GM18951 (cell line): ENCODE results near the gene DUSP10.

Experiments
- POLR2A ChIP-seq: IDR thresholded peaks from 4 replicates; pipeline ENCODE4 v1.6.1; 2011; ENCODE audit warnings: mild to moderate bottlenecking; ENCODE audit not compliant: insufficient read length, insufficient read depth; ENCODE audit errors: extremely low read depth
- in situ Hi-C: fragments of 300-500 bp; cut with MboI; formaldehyde crosslinking; loops from one replicate; pipeline ENCODE4 v1.12.0; 2022; ENCODE audit warnings: low sequenced_read_pairs, mixed read lengths, inconsistent platforms; ENCODE audit not compliant: unreplicated experiment

Gene DUSP10

GRCh38 chr1:221741703-221742554 lies at the start of gene DUSP10:
TSS of gene DUSP10 (minus strand) at chr1:221742089. CDS start at chr1:221739744, 2,345 bp downstream.
- in situ Hi-C loops: no loop called here
- peak; percentile 73 for TF ChIP-seq POLR2A

DNA sequence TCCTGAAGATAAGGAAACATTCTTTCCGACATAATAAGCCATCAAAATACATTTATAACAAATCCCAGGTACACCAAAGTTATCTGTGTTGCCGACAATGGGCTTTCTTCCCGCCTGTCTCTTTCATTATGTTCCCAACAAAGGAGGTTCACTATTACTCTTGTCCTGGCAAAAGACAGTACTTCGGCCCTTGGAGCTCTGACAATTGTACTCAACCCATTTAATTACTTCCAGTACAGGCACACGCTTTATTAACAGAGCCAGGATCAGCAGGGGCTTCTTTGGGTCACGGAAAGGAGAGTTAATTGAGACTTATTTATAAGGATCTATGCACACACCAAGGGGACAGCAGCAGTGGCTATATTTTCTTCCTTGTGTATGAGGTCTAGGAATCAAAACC lies 46.6 kb upstream of the DUSP10 start:
- TF ChIP-seq POLR2A: no peak
- in situ Hi-C loops: no loop called here

GRCh38 chr1:221786647-221787046 lies 44.8 kb upstream of the DUSP10 start:
- TF ChIP-seq POLR2A: no peak
- in situ Hi-C loops: no loop called here

DNA sequence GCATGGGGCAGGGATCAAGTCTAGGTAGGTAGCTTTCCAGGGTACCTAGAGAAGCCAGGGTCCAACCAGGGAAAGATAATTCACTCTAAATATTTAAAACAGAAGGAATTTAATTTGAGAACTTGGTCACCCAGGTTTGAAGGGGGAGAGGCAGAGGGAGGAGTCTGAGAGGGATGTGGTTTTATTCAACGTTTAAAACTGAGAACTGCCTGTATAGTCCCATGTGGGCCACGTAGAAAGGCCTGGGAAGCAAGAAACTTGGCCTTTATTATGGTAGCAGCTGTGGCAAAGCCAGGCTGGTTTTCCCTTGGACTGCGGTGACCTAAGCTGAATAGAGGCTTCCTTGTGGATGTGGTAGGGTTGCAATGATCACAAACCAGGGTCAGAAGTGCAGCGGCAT lies 42.0 kb upstream of the DUSP10 start:
- TF ChIP-seq POLR2A: no peak
- in situ Hi-C loops: no loop called here

DNA sequence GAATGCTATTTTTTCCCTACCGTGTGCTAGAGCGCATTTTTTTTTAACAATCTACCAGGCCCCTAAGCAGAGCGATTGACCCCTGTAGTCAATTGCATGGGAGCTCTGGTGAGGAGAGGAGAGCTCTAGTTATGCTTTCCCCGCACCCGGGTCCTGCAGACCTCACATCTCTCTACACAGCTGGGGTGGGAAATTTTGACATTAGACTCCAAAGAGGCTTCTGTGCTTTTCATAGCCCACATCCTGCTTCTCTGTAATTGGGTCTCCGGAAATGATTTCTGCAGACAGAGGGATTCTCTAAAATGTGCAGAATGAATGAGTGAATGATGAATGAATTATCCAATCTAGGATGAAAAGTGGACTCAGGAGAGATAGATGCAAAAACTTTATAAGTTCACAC lies 41.5 kb upstream of the DUSP10 start:
- TF ChIP-seq POLR2A: no peak
- in situ Hi-C loops: no loop called here

DNA sequence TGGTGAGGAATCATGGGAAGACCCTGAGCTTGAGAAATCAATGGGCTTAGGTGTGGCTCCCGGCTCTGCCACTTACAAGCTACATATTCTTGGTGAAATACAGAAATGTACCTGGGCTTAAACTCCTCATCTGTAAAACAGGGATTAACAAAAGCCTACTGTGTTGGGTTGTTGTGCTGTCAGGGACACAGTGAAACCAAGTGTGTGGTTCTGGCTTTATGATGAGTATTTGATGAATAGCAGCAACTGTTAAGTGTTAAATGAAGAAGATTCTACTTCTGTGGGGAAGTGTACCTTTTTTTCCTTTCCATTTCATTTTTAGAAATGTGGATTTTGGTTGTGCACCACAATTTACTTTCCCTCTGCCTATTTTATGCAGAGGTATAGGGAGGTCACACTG lies 41.1 kb upstream of the DUSP10 start:
- TF ChIP-seq POLR2A: no peak
- in situ Hi-C loops: no loop called here

DNA sequence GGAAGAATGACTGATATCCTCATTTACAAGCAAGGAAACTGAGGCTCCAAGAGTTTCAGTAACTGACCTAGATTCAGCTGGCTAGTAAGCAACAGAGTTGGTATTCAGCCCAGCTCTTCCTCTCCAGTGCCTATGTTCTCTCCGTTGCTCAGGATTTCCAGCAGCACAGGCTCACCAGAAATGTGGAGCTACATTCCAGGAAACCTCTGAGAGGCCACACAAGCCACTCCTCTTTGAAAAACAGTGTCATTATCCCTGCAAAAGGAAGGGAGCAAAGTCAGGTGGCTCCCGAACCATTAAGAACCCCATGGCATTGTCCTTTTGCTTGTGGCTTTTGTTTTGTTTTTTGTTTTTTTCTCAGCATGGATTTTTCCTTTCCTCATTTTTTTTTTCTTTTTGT lies 40.6 kb upstream of the DUSP10 start:
- TF ChIP-seq POLR2A: no peak
- in situ Hi-C loops: no loop called here

DNA sequence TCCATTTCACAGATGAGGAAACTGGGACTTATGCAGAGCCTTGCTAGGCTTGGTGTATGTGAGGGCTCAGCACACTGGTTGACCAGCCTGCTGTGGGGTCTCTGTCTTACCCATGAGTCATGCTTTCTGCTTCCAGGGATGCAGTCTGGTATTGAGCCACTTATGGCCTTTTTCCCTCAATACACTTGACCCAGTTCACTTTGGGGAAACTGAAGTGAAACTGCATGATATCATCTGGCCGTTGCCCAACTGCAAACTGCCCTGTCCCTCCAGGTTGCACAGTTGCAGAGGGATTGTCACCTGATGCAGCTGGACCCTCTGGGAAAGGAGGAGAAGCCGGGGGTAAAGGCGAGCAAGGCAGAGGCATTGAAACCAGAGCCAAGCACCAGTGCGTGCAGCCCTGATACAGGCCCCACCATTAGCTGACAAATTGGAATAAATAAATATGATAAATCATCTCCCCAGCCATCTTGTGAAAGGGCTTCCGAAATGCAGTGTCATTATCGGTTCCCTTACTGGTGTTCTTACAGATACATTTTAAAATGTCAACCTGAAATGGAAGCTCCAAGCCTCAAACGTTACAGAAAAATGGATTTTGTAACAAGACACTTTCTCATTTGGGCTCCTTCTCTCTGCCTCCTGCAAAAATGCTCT lies 39.3 kb upstream of the DUSP10 start:
- in situ Hi-C loops: no loop called here
- no peak for TF ChIP-seq POLR2A

GRCh38 chr1:221780175-221780574 lies 38.3 kb upstream of the DUSP10 start:
- in situ Hi-C loops: no loop called here
- no peak for TF ChIP-seq POLR2A

DNA sequence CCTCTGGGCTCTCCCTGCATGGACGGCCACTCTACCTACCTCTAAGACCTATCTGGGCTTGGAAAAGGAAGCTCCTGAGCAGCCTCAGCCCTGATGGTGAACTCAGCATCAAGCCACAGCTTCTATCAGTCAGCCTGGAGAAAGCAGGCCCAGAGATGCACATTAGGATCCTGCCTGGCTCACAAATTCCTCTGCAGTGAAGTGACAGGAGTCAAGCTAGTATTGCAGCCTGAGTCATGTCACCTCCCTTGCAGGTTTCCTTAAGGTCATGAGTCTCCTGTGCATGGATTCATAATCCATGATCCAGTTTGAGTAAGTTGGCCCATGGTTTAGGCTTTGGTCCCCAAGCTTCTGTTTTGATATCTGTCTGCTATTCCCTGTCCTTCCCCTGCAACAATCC lies 37.9 kb upstream of the DUSP10 start:
- in situ Hi-C loops: no loop called here
- TF ChIP-seq POLR2A: no peak

- in situ Hi-C loops: no loop called here
- TF ChIP-seq POLR2A: peak; percentile 44
Observed at GRCh38 chr1:221778535-221779142, 36.8 kb upstream of the DUSP10 start.

DNA sequence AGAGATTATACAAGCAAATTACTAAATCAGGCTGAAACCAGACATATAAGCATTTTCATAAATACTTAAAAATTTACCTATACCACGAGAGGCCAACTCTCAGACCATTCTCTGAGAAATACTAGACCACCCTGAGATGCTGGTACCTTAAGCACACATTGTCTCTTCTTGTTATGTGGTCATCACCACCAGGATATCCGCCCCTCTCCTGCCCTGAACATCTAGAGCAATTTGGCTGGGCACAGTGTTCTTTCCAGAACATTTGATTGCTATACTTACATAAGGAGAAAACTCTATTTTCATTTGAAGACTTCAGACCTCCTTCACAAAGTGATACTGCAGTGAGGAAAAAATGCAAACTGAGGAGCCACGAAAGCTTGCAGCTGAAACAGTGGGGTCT lies 36.2 kb upstream of the DUSP10 start:
- no peak for TF ChIP-seq POLR2A
- in situ Hi-C loops: no loop called here

DNA sequence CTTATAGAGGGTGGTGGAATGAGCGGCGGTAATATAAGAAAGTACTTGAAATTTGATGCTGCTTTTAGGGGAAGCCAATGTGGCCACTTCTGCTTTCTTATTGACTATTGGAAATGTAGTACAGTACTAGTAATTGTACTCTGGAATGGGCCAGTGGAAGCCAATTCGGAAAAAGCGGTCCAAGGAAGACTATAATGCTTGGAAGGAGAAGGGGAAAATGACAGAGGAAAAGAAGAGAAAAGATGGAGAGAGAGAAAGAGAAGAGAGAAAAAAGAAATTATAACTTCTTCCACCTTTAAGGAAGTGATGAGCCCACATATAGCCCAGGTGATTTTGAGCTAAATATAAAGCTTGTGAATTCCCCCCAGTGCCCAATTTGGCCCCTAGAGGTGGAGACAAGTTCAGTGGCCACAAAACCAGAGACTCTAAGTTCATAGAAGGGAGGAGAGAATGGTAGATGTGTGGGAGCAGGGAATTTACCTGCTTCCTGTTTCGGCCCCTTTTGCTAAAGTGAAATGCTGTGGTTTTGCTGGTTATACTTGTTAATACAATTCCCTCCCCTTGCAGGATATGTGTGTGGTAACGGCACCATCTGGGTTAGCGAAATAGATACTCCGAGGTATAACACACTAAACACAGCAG lies 35.7 kb upstream of the DUSP10 start:
- in situ Hi-C loops: no loop called here
- TF ChIP-seq POLR2A: no peak
